GM23338 (cell line): ENCODE results near the gene RAB34. TPM values are rescaled to one million over a fixed set of nuclear protein-coding genes. Genes with fewer than 3 reads are reported as not detected.

Experiments used
- ETS1 ChIP-seq: IDR thresholded peaks from 2 replicates; pipeline ENCODE4 v1.6.1; 2016; ENCODE audit warnings: antibody characterized with exemption
- NANOG ChIP-seq: IDR thresholded peaks from 2 replicates; pipeline ENCODE4 v1.6.1; 2016; ENCODE audit warnings: antibody characterized with exemption, borderline replicate concordance
- POLR2AphosphoS5 ChIP-seq: IDR thresholded peaks from 2 replicates; pipeline ENCODE4 v1.6.1; 2016; ENCODE audit warnings: antibody characterized with exemption, low read depth
- REST ChIP-seq: IDR thresholded peaks from one replicate; pipeline ENCODE4 v1.6.1; 2018; ENCODE audit warnings: antibody characterized with exemption; ENCODE audit not compliant: unreplicated experiment
- ZNF462 ChIP-seq: fragments of 250-450 bp; sonication (Bioruptor Pico); IDR thresholded peaks from 2 replicates; pipeline ENCODE4 v1.5.0; 2020; ENCODE audit warnings: mild to moderate bottlenecking, moderate library complexity
- polyA plus RNA-seq: library from polyadenylated mRNA; unstranded; fragments of >200 nt; fragmentation: Nextera tagmentation; extraction: Ambion mirVana; gene quantifications from 2 replicates; pipeline ENCODE4 v1.2.1, GENCODE V29; 2016
- total RNA-seq: library from RNA; depleted of rRNA; stranded (reverse); fragments of >200 nt; shearing (Covaris generic); gene quantifications from 2 replicates; pipeline ENCODE4 v1.2.3, GENCODE V29; 2014

The RAB34 gene
- total and polyA plus RNA-seq, 2 experiments from 2014 or later: 184 to 394 TPM

- TF ChIP-seq ZNF462 (CRISPR knock-in tag): no peak
- TF ChIP-seq NANOG: no peak
- no peak for TF ChIP-seq REST
- no peak for TF ChIP-seq ETS1
- no peak for TF ChIP-seq POLR2AphosphoS5
Measured at GRCh38 chr17:28705728-28706334, 11.8 kb downstream of the RAB34 start (continued).
